ENCODE measurements around the gene DIPK1B. TPM values are rescaled to one million over a fixed set of nuclear protein-coding genes. Genes with fewer than 3 reads are reported as not detected.
"Not testable (repeated sequence)": the region's sequence is repeated elsewhere in the genome, so short reads cannot be mapped to it uniquely, and the experiment has no call there.

Gene DIPK1B
- total RNA-seq, 1 donor from 2014 or later = 46.3 TPM

GRCh38 chr9:136754626-136755301 lies 42.4 kb downstream of the DIPK1B start:
- Mint-ChIP-seq H3K9me3 (peaks cover 6% of the 10 kb centered on the region), H3K36me3 (ENCODE audit: low read depth) (no peaks in the 10 kb centered on the region), H3K27ac (ENCODE audit: unreplicated experiment) (no peak overlapping the region), H3K27me3 (ENCODE audit: low read depth) (peaks cover 13% of the 10 kb centered on the region), H3K4me1 (no peaks in the 10 kb centered on the region), H3K4me3 (no peak overlapping the region)
- no peak for DNase-seq (ENCODE audit: low read depth, low spot score)
- no peak for TF ChIP-seq CTCF (conservative IDR thresholded peaks at IDR 0.05)

GRCh38 chr9:136755302-136756133 lies 43.1 kb downstream of the DIPK1B start:
- not testable (repeated sequence) for DNase-seq (ENCODE audit: low read depth, low spot score); H3K27ac Mint-ChIP-seq (ENCODE audit: unreplicated experiment); H3K36me3 Mint-ChIP-seq (ENCODE audit: low read depth); H3K9me3 Mint-ChIP-seq; H3K4me3 Mint-ChIP-seq; H3K4me1 Mint-ChIP-seq
- peaks cover 13% of the 10 kb centered on the region for H3K27me3 Mint-ChIP-seq (ENCODE audit: low read depth)

GRCh38 chr9:136756134-136756438 lies 43.7 kb downstream of the DIPK1B start:
- Mint-ChIP-seq H3K27ac (ENCODE audit: unreplicated experiment) (no peak overlapping the region), H3K4me3 (no peak overlapping the region)

GRCh38 chr9:136756836-136757235 lies 44.5 kb downstream of the DIPK1B start:
- Mint-ChIP-seq H3K4me3 (no peak overlapping the region), H3K36me3 (ENCODE audit: low read depth) (no peaks in the 10 kb centered on the region), H3K27ac (ENCODE audit: unreplicated experiment) (no peak overlapping the region), H3K4me1 (peaks cover 5% of the 10 kb centered on the region), H3K9me3 (peaks cover 3% of the 10 kb centered on the region), H3K27me3 (ENCODE audit: low read depth) (peaks cover 6% of the 10 kb centered on the region)
- no peak for DNase-seq (ENCODE audit: low read depth, low spot score)
- no peak for TF ChIP-seq CTCF (conservative IDR thresholded peaks at IDR 0.05)

More at GRCh38 chr9:136756134-136756438, 43.7 kb downstream of the DIPK1B start:
- no peak for TF ChIP-seq CTCF (conservative IDR thresholded peaks at IDR 0.05)
- Mint-ChIP-seq H3K36me3 (ENCODE audit: low read depth) (no peaks in the 10 kb centered on the region), H3K9me3 (peaks cover 6% of the 10 kb centered on the region), H3K4me1 (peaks cover 5% of the 10 kb centered on the region), H3K27me3 (ENCODE audit: low read depth) (peaks cover 11% of the 10 kb centered on the region)
- no peak for DNase-seq (ENCODE audit: low read depth, low spot score)

GRCh38 chr9:136757328-136757727 lies 45.0 kb downstream of the DIPK1B start:
- Mint-ChIP-seq H3K27ac (ENCODE audit: unreplicated experiment) (no peak overlapping the region), H3K4me3 (no peak overlapping the region), H3K27me3 (ENCODE audit: low read depth) (peaks cover 3% of the 10 kb centered on the region), H3K9me3 (peaks cover 2% of the 10 kb centered on the region), H3K4me1 (peaks cover 5% of the 10 kb centered on the region), H3K36me3 (ENCODE audit: low read depth) (no peaks in the 10 kb centered on the region)
- no peak for TF ChIP-seq CTCF (conservative IDR thresholded peaks at IDR 0.05)
- no peak for DNase-seq (ENCODE audit: low read depth, low spot score)

GRCh38 chr9:136757751-136758140 lies 45.4 kb downstream of the DIPK1B start:
- H3K4me3 Mint-ChIP-seq = no peak overlapping the region
- H3K4me1 Mint-ChIP-seq = peaks cover 5% of the 10 kb centered on the region
- no peak for DNase-seq (ENCODE audit: low read depth, low spot score)
- H3K36me3 Mint-ChIP-seq (ENCODE audit: low read depth) = no peaks in the 10 kb centered on the region
- H3K27ac Mint-ChIP-seq (ENCODE audit: unreplicated experiment) = no peak overlapping the region
- H3K9me3 Mint-ChIP-seq = no peaks in the 10 kb centered on the region
- no peaks in the 10 kb centered on the region for H3K27me3 Mint-ChIP-seq (ENCODE audit: low read depth)
- TF ChIP-seq CTCF (conservative IDR thresholded peaks at IDR 0.05) = no peak

Measured in neural crest cell (in vitro differentiated cells).